Endothelial cell of umbilical vein (primary cell): ENCODE data around the gene MEF2A. TPM values are rescaled to one million over a fixed set of nuclear protein-coding genes. Genes with fewer than 3 reads are reported as not detected.

Source experiments
- BruUV-seq: library from RNA; stranded (reverse); fragments of 400-500 nt; replicated peaks from 2 replicates; lab custom pipeline; 2021; lab: Mats Ljungman, UMichigan
- CTCF ChIA-PET: fragments of 300-600, 350-600 bp; sonication (Branson Sonifier 250); formaldehyde crosslinking; loops from one replicate; lab custom pipeline; 2021; ENCODE audit warnings: antibody characterized with exemption, inconsistent platforms; lab: Charles Lee
- POLR2A ChIA-PET: fragments of 300-600, 350-600 bp; sonication (Branson Sonifier 250); formaldehyde crosslinking; loops from one replicate; lab custom pipeline; 2021; ENCODE audit warnings: antibody characterized with exemption, inconsistent platforms; lab: Charles Lee
- DNase-seq: peaks from one replicate; pipeline ENCODE4 v3.0.0-alpha.2; 2011; ENCODE audit warnings: low read depth, low spot score
- FAIRE-seq: peaks from 2 replicates; lab custom pipeline; 2011; peaks lifted over from hg19 to GRCh38; lab: Jason Lieb, UNC
- H2AFZ ChIP-seq: 2 replicates; pipeline ENCODE4 v1.6.0; 2012; ENCODE audit warnings: low read depth, low read length, control low read depth, inconsistent platforms
- H3K27ac ChIP-seq: 2 replicates; pipeline ENCODE4 v1.5.1; 2011; ENCODE audit warnings: low read depth, mild to moderate bottlenecking, control low read depth, low read length, moderate library complexity; ENCODE audit not compliant: insufficient read depth
- H3K27me3 ChIP-seq, 2 experiments: 2 replicates each; pipeline versions ENCODE4 v1.6.0 to v1.6.1; 2011; ENCODE audit warnings: low read length in 2 of 2, mixed read lengths in 1 of 2; ENCODE audit not compliant: control insufficient read depth in 2 of 2, insufficient read depth in 2 of 2
- H3K36me3 ChIP-seq, 2 experiments: 2 replicates in 1 of 2; 3 replicates in 1 of 2; pipeline ENCODE4 v1.5.1; 2011; ENCODE audit warnings: low read length in 2 of 2, mild to moderate bottlenecking in 1 of 2, moderate library complexity in 1 of 2; ENCODE audit not compliant: control insufficient read depth in 2 of 2, insufficient read depth in 2 of 2; ENCODE audit errors: extremely low read depth in 1 of 2
- H3K4me1 ChIP-seq: 3 replicates; pipeline ENCODE4 v1.5.1; 2011; ENCODE audit warnings: mild to moderate bottlenecking, low read length; ENCODE audit not compliant: control insufficient read depth, insufficient read depth; ENCODE audit errors: extremely low read depth
- H3K4me2 ChIP-seq: 2 replicates; pipeline ENCODE4 v1.6.1; 2011; ENCODE audit warnings: low read length, control low read depth, mixed read lengths; ENCODE audit not compliant: insufficient read depth
- H3K4me3 ChIP-seq, 3 experiments: fragments of 200-600 bp in 1 of 3; sonication (generic), shearing (Covaris generic) in 1 of 3; replicated peaks in 1 of 3; 2 replicates each; pipeline ENCODE4 v1.5.1; 2011 to 2016; ENCODE audit warnings: control low read depth in 3 of 3, low read length in 3 of 3, mild to moderate bottlenecking in 2 of 3, inconsistent platforms in 1 of 3, low read depth in 1 of 3, moderate library complexity in 1 of 3; ENCODE audit not compliant: insufficient read depth in 1 of 3
- H3K79me2 ChIP-seq: 2 replicates; pipeline ENCODE4 v1.6.0; 2012; ENCODE audit warnings: low read length, inconsistent platforms; ENCODE audit not compliant: control insufficient read depth, insufficient read depth
- H3K9ac ChIP-seq: replicated peaks from 2 replicates; pipeline ENCODE3; 2011; ENCODE audit warnings: low read length, control low read depth; ENCODE audit not compliant: insufficient read depth; ENCODE audit errors: extremely low read depth
- H3K9me1 ChIP-seq: replicated peaks from 3 replicates; pipeline ENCODE4 v1.6.0; 2011; ENCODE audit warnings: mild to moderate bottlenecking, low read length; ENCODE audit not compliant: control insufficient read depth, insufficient read depth; ENCODE audit errors: extremely low read depth
- H3K9me3 ChIP-seq: replicated peaks from 2 replicates; pipeline ENCODE4 v1.5.1; 2012; ENCODE audit warnings: low read length, inconsistent platforms; ENCODE audit not compliant: control insufficient read depth, insufficient read depth
- H4K20me1 ChIP-seq: replicated peaks from 2 replicates; pipeline ENCODE3; 2011; ENCODE audit warnings: mild to moderate bottlenecking, low read length; ENCODE audit not compliant: control insufficient read depth, insufficient read depth; ENCODE audit errors: extremely low read depth
- CTCF ChIP-seq, 2 donors: IDR thresholded peaks; 1 replicate in 1 of 2; 2 replicates in 1 of 2; pipeline ENCODE4 v1.5.1; 2011; ENCODE audit warnings: low read length in 2 of 2, mild to moderate bottlenecking in 2 of 2, moderate library complexity in 2 of 2, control low read depth in 1 of 2, inconsistent platforms in 1 of 2, low read depth in 1 of 2; ENCODE audit not compliant: insufficient read depth in 1 of 2; ENCODE audit errors: extremely low read depth in 1 of 2
- FOS ChIP-seq: IDR thresholded peaks from 2 replicates; pipeline ENCODE4 v1.6.1; 2011; ENCODE audit warnings: mild to moderate bottlenecking, low read length, moderate library complexity, borderline replicate concordance; ENCODE audit not compliant: insufficient read depth
- GATA2 ChIP-seq: IDR thresholded peaks from 2 replicates; pipeline ENCODE4 v1.7.0; 2011; ENCODE audit warnings: low read depth, mild to moderate bottlenecking, moderate library complexity, mixed read lengths, low read length; ENCODE audit not compliant: insufficient read length, insufficient read depth
- JUN ChIP-seq: IDR thresholded peaks from 2 replicates; pipeline ENCODE4 v1.6.1; 2011; ENCODE audit warnings: borderline replicate concordance, low read depth; ENCODE audit not compliant: insufficient read length, insufficient read depth
- dilution Hi-C: fragments of 300-500 bp; cut with MboI; formaldehyde crosslinking; loops from one replicate; pipeline ENCODE4 v1.15.0; 2019; ENCODE audit warnings: low sequenced_read_pairs; ENCODE audit not compliant: extremely low pct_ligation_motif_present
- intact Hi-C: fragments of 100-400 bp; cut with micrococcal nuclease; formaldehyde crosslinking; loops from one replicate; pipeline ENCODE4 v1.10.0; 2022
- polyA plus RNA-seq, 4 experiments: library from polyadenylated mRNA; depleted of rRNA in 3 of 4; stranded (reverse) in 3 of 4; unstranded in 1 of 4; fragments of >200 nt; gene quantifications; 2 replicates each; pipeline versions ENCODE4 v1.2.1 to v1.2.3, GENCODE V29; 2011 to 2012; ENCODE audit warnings: missing spikeins in 1 of 4
- total RNA-seq: library from RNA; stranded (reverse); gene quantifications from 2 replicates; pipeline ENCODE4 v1.2.3, GENCODE V29; 2021

Gene MEF2A
- total and polyA plus RNA-seq, 2 donors (not counting 3 experiments of a cell fraction or from before 2014, with no cell fraction given): 38.0 to 45.3 TPM

DNA sequence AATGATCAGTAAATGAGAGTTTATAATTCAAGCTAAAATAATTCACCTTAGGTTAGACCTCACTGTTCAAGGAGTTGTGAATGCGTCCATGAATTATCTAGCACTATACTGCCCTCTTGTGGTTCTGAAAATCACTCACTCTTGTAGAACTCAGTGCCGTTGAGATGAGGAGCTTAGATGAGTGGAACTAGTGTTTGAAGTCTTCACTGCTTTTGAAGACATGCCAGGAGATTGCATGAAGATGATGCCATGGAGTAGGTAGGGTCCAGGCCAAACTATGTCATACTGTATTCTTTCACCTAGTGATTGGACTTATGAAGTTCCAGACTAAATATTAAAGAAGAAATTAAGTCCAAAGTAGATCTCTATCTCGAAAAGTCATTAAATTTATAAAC lies 138.7 kb downstream of the MEF2A start:
- BruUV-seq: no TSS peak
- peak overlapping the region; percentile 89 for H3K4me2 ChIP-seq
- FAIRE-seq: peak; percentile 84

More for the DNA sequence above, 138.7 kb downstream of the MEF2A start:
- intact Hi-C loops (loop anchor here (1.0 to 5.0 kb wide), 8 partner anchors 51 to 602 kb away; partner anchors contain the start of gene MEF2A), dilution Hi-C loops (loop anchor here (25.0 kb wide), 1 partner anchor 417 kb away; no protein-coding TSS in a partner anchor)
- no peak for TF ChIP-seq FOS
- peak; percentile 50 to 61 for TF ChIP-seq CTCF (IDR thresholded peaks at IDR 0.05; ENCODE audit: extremely low read depth in 1 of 2, insufficient read depth in 1 of 2, low read depth in 1 of 2, low read length in 2 of 2)
- TF ChIP-seq GATA2: peak; percentile 11
- no peak for TF ChIP-seq JUN
- Histone ChIP-seq H3K36me3 (no peaks in the 10 kb centered on the region), H3K9me3 (no peaks in the 10 kb centered on the region), H3K4me1 (peaks cover 46% of the 10 kb centered on the region), H3K79me2 (no peaks in the 10 kb centered on the region), H3K9me1 (no peaks in the 10 kb centered on the region), H3K27me3 (no peaks in the 10 kb centered on the region), H3K4me3 (no peak overlapping the region), H4K20me1 (no peaks in the 10 kb centered on the region), H2AFZ (no peak overlapping the region), H3K27ac (peak overlapping the region; percentile 75), H3K9ac (peak overlapping the region; percentile 89)
- ChIA-PET CTCF (interaction anchor here (0.6 to 6.1 kb wide), 121 partner anchors 9 to 868 kb away, joined by 3 to 230 read pairs (median 6); partner anchors contain the start of genes LRRC28, LYSMD4, MEF2A and SYNM), POLR2A (interaction anchor here (0.6 to 1.6 kb wide), 4 partner anchors 29 to 417 kb away, joined by 3 to 9 read pairs (median 4); partner anchors contain the start of genes LYSMD4 and MEF2A)
- DNase-seq: peak; percentile 92
